MCF 10A (cell line): ENCODE measurements around the gene AGAP1. TPM values are rescaled to one million over a fixed set of nuclear protein-coding genes. Genes with fewer than 3 reads are reported as not detected.

Experiments
- BruUV-seq: library from RNA; stranded (reverse); fragments of 400-500 nt; replicated peaks from 2 replicates; lab custom pipeline; 2021; lab: Mats Ljungman, UMichigan
- CTCF ChIA-PET: fragments of 300-600 bp; sonication (Branson Sonifier 250); formaldehyde crosslinking; extraction: SDS; loops from one replicate; lab custom pipeline; 2021; ENCODE audit warnings: antibody characterized with exemption, inconsistent platforms; lab: Yijun Ruan, JAX
- POLR2A ChIA-PET: fragments of 300-600, 350-650 bp; sonication (Branson Sonifier 250); formaldehyde crosslinking; extraction: SDS; loops from one replicate; lab custom pipeline; 2020; ENCODE audit warnings: antibody characterized with exemption, inconsistent platforms; lab: Yijun Ruan, JAX
- DNase-seq: peaks from one replicate; pipeline ENCODE4 v3.0.0-alpha.2; 2018; ENCODE audit not compliant: unreplicated experiment
- H3K27ac Mint-ChIP-seq: one replicate; pipeline ENCODE4 v1.8.0; 2022; ENCODE audit warnings: mild to moderate bottlenecking, low read depth, mixed read lengths; ENCODE audit not compliant: unreplicated experiment
- H3K27me3 Mint-ChIP-seq: one replicate; pipeline ENCODE4 v1.8.0; 2022; ENCODE audit warnings: mixed read lengths; ENCODE audit not compliant: insufficient read depth, unreplicated experiment
- H3K36me3 Mint-ChIP-seq: one replicate; pipeline ENCODE4 v1.8.0; 2022; ENCODE audit warnings: mild to moderate bottlenecking, moderate library complexity, mixed read lengths; ENCODE audit not compliant: insufficient read depth, unreplicated experiment
- H3K4me1 Mint-ChIP-seq: one replicate; pipeline ENCODE4 v1.8.0; 2022; ENCODE audit warnings: mixed read lengths; ENCODE audit not compliant: insufficient read depth, unreplicated experiment
- H3K4me3 Mint-ChIP-seq: one replicate; pipeline ENCODE4 v1.8.0; 2022; ENCODE audit warnings: mild to moderate bottlenecking, moderate library complexity, mixed read lengths; ENCODE audit not compliant: unreplicated experiment
- H3K9me3 Mint-ChIP-seq: one replicate; pipeline ENCODE4 v1.8.0; 2022; ENCODE audit warnings: mixed read lengths; ENCODE audit not compliant: unreplicated experiment
- intact Hi-C: fragments of 100-400 bp; cut with micrococcal nuclease; formaldehyde crosslinking; loops from 2 replicates; pipeline ENCODE4 v1.14.1; 2022
- total RNA-seq: library from RNA; stranded (reverse); gene quantifications from 2 replicates; pipeline ENCODE4 v1.2.3, GENCODE V29; 2022
- TF ChIP-seq, protein P1 (sequence below): fragments of 200-600 bp; IDR thresholded peaks from one replicate; pipeline ENCODE4 v1.8.0; 2022; ENCODE audit warnings: antibody characterized with exemption, mild to moderate bottlenecking; ENCODE audit not compliant: unreplicated experiment

The AGAP1 gene
- total RNA-seq, 1 experiment from 2014 or later, result 41.3 TPM

DNA sequence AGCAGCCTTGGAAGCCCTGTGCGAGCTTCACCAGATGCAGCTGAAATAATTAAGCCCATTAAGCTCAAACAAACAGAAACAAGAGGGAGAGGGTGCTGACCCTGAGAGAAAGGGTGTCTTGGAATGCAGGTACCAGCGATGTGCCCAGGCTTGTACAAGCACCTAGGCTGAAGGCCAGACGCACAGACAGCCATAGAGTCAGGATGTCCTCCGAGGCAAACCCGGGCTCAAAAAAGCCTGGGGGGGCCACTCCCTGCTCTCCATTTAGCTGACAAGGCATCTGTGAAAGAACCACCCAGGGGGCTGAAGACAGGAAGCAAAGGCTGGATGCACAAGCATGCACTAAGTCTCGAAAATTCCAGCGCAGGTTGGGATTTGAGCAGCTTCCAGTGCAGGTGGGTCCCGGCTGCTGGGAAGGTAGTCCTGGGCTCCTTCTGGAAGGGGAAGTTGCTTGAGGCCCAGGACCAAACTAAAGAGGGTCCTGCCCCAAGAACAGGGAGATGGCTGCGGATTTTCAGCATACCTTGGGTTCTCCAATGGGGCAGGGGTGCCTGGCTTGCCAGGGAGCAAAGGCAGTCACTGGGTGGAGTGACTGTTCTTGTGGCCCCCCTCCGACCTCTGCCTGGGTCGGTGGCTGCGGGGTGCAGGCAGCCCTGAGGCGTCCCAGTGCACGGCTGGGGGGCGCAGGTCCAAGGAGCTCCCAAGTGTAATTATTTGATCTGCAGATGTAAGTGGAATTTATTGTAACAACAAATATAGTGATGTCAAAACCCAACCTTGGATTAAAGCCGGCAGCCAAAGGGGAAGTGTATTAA, 668.4 kb downstream of the AGAP1 start:
- no peak overlapping the region for H3K27ac Mint-ChIP-seq
- intact Hi-C loops, result no loop called here
- BruUV-seq, result no TSS peak
- H3K4me1 Mint-ChIP-seq, result peaks cover 6% of the 10 kb centered on the region
- peaks cover 12% of the 10 kb centered on the region for H3K27me3 Mint-ChIP-seq
- ChIA-PET CTCF (interaction anchor here (0.6 to 1.5 kb wide), 5 partner anchors 14 to 383 kb away, joined by 4 to 6 read pairs (median 5); no protein-coding TSS in a partner anchor), POLR2A (no interaction called here)
- no peak for DNase-seq
- peaks cover 6% of the 10 kb centered on the region for H3K36me3 Mint-ChIP-seq
- no peaks in the 10 kb centered on the region for H3K9me3 Mint-ChIP-seq
- TF ChIP-seq, protein P1, sequence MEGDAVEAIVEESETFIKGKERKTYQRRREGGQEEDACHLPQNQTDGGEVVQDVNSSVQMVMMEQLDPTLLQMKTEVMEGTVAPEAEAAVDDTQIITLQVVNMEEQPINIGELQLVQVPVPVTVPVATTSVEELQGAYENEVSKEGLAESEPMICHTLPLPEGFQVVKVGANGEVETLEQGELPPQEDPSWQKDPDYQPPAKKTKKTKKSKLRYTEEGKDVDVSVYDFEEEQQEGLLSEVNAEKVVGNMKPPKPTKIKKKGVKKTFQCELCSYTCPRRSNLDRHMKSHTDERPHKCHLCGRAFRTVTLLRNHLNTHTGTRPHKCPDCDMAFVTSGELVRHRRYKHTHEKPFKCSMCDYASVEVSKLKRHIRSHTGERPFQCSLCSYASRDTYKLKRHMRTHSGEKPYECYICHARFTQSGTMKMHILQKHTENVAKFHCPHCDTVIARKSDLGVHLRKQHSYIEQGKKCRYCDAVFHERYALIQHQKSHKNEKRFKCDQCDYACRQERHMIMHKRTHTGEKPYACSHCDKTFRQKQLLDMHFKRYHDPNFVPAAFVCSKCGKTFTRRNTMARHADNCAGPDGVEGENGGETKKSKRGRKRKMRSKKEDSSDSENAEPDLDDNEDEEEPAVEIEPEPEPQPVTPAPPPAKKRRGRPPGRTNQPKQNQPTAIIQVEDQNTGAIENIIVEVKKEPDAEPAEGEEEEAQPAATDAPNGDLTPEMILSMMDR, result no peak
- no peak overlapping the region for H3K4me3 Mint-ChIP-seq

DNA sequence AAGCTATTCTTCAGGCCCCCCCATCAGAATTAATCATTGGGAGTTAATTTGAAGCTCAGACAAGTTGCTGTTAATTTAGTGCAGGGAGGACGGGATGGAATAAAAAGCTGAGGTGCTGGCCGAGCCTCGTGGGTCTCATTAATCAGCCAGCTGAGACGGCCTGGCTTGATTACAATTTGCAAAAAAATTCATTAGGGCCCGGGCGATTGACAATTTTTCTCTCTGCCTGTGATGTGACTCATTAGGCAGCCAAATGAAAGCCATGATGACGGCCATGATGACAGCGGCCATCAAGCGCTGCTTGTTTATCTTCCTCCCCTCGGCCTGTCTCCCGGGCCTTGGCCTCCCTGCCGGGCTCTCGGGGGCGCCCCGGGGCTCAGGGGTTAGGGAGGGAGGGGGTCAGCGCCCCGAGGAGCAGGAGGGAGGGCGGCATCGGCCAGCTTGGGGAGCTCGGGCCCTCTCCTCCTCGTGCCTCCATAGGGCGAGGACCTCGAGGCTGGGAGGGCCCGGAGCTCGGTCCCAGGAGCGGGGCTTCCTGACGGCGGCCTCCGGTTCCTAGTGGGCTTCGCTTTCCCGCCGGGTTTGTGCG, 669.1 kb downstream of the AGAP1 start:
- no peak overlapping the region for H3K4me3 Mint-ChIP-seq
- POLR2A ChIA-PET, result interaction anchor here (0.6 kb wide), 1 partner anchor 43 kb away, joined by 4 read pairs; no protein-coding TSS in a partner anchor
- H3K27ac Mint-ChIP-seq, result no peak overlapping the region

DNA sequence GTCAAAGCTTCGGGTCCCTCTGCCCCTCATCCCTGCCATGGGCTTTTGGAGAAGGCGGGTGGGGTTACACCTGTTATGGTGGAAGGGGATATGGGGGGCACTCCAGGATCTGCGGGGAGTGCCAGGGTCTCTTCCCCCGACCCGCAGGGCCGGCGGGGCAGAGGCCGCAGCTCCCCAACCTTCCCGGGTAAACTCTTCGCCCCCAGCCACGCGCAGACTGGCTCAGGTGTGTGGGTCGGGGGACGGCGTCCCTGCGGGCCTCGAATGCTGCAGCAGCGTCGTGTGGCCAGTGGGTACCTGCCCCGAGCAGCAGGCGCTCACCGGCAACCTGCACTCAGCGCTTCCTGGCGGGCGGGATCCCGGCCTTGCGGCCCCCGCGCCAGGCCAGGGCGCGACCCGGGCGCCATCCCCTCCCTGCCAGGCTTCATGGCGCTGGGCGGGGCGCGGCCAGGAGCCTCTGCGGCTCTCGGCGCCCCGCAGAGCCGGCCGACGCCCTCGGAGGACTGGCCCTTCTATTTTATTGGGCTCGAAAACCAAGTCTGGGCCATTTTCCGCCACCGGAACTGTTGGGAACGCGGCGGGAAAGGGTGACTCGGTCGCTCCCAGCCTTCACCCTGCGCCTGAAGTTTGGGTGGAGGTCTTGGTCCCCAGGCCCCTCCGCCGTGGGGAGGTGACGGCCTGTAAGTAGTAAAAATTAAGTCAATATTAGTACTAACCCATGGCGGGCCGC, 669.8 kb downstream of the AGAP1 start:
- Mint-ChIP-seq H3K4me3 (no peak overlapping the region), H3K36me3 (peaks cover 6% of the 10 kb centered on the region), H3K4me1 (peaks cover 6% of the 10 kb centered on the region), H3K9me3 (no peaks in the 10 kb centered on the region), H3K27me3 (peaks cover 12% of the 10 kb centered on the region), H3K27ac (no peak overlapping the region)
- no peak for DNase-seq
- POLR2A ChIA-PET, result no interaction called here
- CTCF ChIA-PET, result interaction anchor here (0.5 to 1.5 kb wide), 3 partner anchors 14 to 291 kb away, joined by 5 to 6 read pairs (median 5); no protein-coding TSS in a partner anchor
- no TSS peak for BruUV-seq
- intact Hi-C loops, result no loop called here
- TF ChIP-seq, protein P1, result no peak

More for the DNA sequence above, 669.1 kb downstream of the AGAP1 start:
- H3K27me3 Mint-ChIP-seq, result peaks cover 12% of the 10 kb centered on the region
- BruUV-seq, result no TSS peak
- H3K9me3 Mint-ChIP-seq, result no peaks in the 10 kb centered on the region
- H3K36me3 Mint-ChIP-seq, result peaks cover 6% of the 10 kb centered on the region
- intact Hi-C loops, result no loop called here
- DNase-seq, result no peak
- CTCF ChIA-PET, result interaction anchor here (0.5 to 1.5 kb wide), 5 partner anchors 13 to 383 kb away, joined by 4 to 6 read pairs (median 5); no protein-coding TSS in a partner anchor
- H3K4me1 Mint-ChIP-seq, result peaks cover 6% of the 10 kb centered on the region
- TF ChIP-seq, protein P1, result no peak
